HG02938 (cell line): ENCODE measurements around the gene TBXA2R.

Experiments used
- ATAC-seq: cut with Tn5 transposase; IDR thresholded peaks from one replicate; pipeline ENCODE4 v1.9.1; 2021; ENCODE audit warnings: mild to moderate bottlenecking, moderate library complexity; ENCODE audit not compliant: unreplicated experiment

TBXA2R gene

GRCh38 chr19:3556978-3557460, 49.7 kb downstream of the TBXA2R start:
- peak; percentile 18 for ATAC-seq

GRCh38 chr19:3556423-3556977, 50.2 kb downstream of the TBXA2R start:
- ATAC-seq, result no peak

GRCh38 chr19:3555653-3556422, 50.8 kb downstream of the TBXA2R start:
- ATAC-seq, result no peak

GRCh38 chr19:3554254-3555083, 52.2 kb downstream of the TBXA2R start:
- ATAC-seq, result no peak

- ATAC-seq, result no peak
Measured at GRCh38 chr19:3551792-3552095, 54.9 kb downstream of the TBXA2R start.

GRCh38 chr19:3550947-3551791, 55.5 kb downstream of the TBXA2R start:
- ATAC-seq, result no peak

- no peak for ATAC-seq
Measured at GRCh38 chr19:3549816-3550215, 56.9 kb downstream of the TBXA2R start.

- no peak for ATAC-seq
Measured at GRCh38 chr19:3548606-3549005, 58.1 kb downstream of the TBXA2R start.

- no peak for ATAC-seq
Measured at GRCh38 chr19:3547767-3548282, 58.9 kb downstream of the TBXA2R start.

- ATAC-seq, result no peak
Measured at GRCh38 chr19:3547301-3547731, 59.4 kb downstream of the TBXA2R start.

GRCh38 chr19:3546119-3546518, 60.6 kb downstream of the TBXA2R start:
- no peak for ATAC-seq

GRCh38 chr19:3545669-3546034, 61.0 kb downstream of the TBXA2R start:
- ATAC-seq, result no peak

- ATAC-seq, result no peak
Measured at GRCh38 chr19:3544742-3545668, 61.7 kb downstream of the TBXA2R start.
